ENCODE measurements around the gene OTOF.

OTOF gene

DNA sequence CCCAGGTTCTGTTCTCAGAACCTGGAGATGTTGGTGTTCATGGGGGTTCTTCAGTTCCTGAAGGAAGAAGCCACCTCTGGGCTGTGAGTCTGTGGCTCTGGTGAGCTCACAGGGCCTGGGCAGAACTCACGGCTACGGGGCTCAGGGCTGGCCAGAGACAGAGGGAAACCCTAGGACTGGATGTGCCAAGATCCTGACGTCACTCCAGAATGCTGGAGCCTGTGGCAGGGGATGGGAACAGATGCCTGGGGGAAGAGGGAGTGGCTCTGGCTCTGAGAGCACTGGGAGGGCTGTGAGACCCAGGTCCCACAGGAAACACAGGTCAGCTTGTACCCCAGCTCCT is at the start of gene OTOF:
Gene OTOF (minus strand): TSS at position 214 of the 343 bp plus-strand sequence.
- Histone ChIP-seq H3K9me3 (ENCODE audit: control insufficient read depth, low read length) (no peaks in the 10 kb centered on the region), H3K36me3 (ENCODE audit: control insufficient read depth, insufficient read depth, low read length) (no peaks in the 10 kb centered on the region), H3K4me3 (ENCODE audit: low read length) (no peak within 1 kb of the TSS), H3K9ac (ENCODE audit: low read length) (no peak within 1 kb of the TSS), H3K4me1 (ENCODE audit: control insufficient read depth, insufficient read depth, low read length) (peaks cover 12% of the 10 kb centered on the region), H3K27me3 (ENCODE audit: control insufficient read depth, insufficient read depth, low read length) (no peaks in the 10 kb centered on the region)

DNA sequence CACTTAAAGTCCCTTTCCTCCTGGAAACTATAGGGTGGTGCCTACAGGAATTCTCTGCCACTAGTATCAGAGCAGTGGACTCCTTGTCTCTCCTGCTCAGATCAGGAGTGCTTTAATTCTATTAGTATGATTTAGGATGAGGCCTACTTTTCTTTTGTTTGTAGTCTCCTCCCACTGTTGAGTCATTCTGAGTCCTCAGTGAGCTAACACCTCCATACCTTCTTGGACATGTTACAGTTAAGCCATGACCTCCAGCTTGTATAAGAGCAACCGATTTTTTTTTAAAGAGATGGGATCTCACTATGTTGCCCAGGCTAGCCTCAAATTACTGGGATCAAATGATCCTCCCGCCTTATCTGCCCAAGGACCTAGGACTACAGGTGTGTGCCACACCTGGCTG is 48.7 kb upstream of the OTOF start:
- no peaks in the 10 kb centered on the region for H3K4me1 ChIP-seq (ENCODE audit: control insufficient read depth, insufficient read depth, low read length)
- no peaks in the 10 kb centered on the region for H3K9me3 ChIP-seq (ENCODE audit: control insufficient read depth, low read length)
- H3K27me3 ChIP-seq (ENCODE audit: control insufficient read depth, insufficient read depth, low read length): peaks cover 9% of the 10 kb centered on the region
- no peak overlapping the region for H3K9ac ChIP-seq (ENCODE audit: low read length)
- no peaks in the 10 kb centered on the region for H3K36me3 ChIP-seq (ENCODE audit: control insufficient read depth, insufficient read depth, low read length)
- H3K4me3 ChIP-seq (ENCODE audit: low read length): no peak overlapping the region

DNA sequence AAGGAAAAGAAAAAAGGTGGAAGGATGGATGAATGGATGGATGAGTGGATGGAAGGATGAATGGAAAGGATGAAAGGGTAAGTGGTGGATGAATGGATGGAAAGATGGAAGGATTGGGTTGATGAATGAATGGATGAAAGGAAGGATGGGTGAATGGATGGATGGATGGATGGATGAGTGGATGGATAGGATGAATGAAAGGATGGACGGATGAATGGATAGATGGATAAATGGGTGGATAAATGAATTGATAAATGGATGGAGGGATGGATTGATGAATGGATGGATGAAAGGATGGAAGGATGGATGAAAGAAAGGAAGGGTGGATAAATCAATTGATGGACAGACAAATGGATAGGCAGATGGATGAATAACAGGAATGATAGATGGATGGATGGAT is 48.2 kb upstream of the OTOF start:
- Histone ChIP-seq H3K4me1 (ENCODE audit: control insufficient read depth, insufficient read depth, low read length) (no peaks in the 10 kb centered on the region), H3K27me3 (ENCODE audit: control insufficient read depth, insufficient read depth, low read length) (peaks cover 8% of the 10 kb centered on the region), H3K36me3 (ENCODE audit: control insufficient read depth, insufficient read depth, low read length) (no peaks in the 10 kb centered on the region), H3K9me3 (ENCODE audit: control insufficient read depth, low read length) (no peaks in the 10 kb centered on the region), H3K9ac (ENCODE audit: low read length) (no peak overlapping the region), H3K4me3 (ENCODE audit: low read length) (no peak overlapping the region)

DNA sequence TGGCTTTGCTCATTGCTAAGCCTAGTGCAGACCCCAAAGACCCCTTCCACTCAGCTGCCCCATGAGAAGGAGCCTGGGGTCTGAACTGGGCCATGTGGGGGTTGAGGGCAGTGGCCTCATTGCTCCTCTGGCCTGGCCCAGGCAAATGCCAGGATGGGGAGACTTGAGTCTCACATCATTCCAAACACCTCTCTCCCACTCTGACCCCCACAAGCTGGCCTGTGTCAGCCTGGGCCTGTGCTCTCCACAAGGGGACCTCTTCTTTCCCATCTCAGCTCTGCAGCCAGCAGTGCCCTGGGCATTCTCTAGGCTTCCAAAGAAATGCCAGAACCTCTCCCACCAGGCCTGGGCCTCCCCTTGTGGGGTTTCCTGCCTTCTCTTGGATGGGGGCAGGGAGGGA is 45.8 kb upstream of the OTOF start:
- no peak overlapping the region for H3K4me3 ChIP-seq (ENCODE audit: low read length)
- no peaks in the 10 kb centered on the region for H3K9me3 ChIP-seq (ENCODE audit: control insufficient read depth, low read length)
- H3K36me3 ChIP-seq (ENCODE audit: control insufficient read depth, insufficient read depth, low read length): no peaks in the 10 kb centered on the region
- H3K27me3 ChIP-seq (ENCODE audit: control insufficient read depth, insufficient read depth, low read length): peaks cover 23% of the 10 kb centered on the region
- no peaks in the 10 kb centered on the region for H3K4me1 ChIP-seq (ENCODE audit: control insufficient read depth, insufficient read depth, low read length)
- no peak overlapping the region for H3K9ac ChIP-seq (ENCODE audit: low read length)

DNA sequence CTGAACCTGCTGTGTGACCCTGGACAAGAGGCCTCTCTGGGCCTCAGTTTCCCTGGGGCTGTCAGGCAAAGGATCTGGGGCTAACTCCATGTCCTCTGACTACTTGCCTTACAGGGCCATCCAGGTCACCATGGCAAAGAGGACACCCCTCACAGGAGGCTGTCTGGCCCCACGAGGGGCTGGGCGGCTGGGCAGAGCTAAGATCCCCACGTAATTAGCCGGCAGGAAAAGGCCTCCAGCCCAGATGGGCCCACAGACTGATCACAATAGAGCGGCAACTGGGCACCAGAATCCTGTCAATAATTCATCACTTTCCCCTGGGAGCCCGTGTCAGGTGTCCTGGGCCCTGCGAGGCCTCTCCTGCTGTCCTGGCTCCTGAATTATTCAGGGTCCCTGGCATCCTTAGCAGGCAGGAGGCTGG is 44.8 kb upstream of the OTOF start:
- no peaks in the 10 kb centered on the region for H3K4me1 ChIP-seq (ENCODE audit: control insufficient read depth, insufficient read depth, low read length)
- H3K36me3 ChIP-seq (ENCODE audit: control insufficient read depth, insufficient read depth, low read length): no peaks in the 10 kb centered on the region
- no peaks in the 10 kb centered on the region for H3K9me3 ChIP-seq (ENCODE audit: control insufficient read depth, low read length)
- H3K9ac ChIP-seq (ENCODE audit: low read length): no peak overlapping the region
- peaks cover 23% of the 10 kb centered on the region for H3K27me3 ChIP-seq (ENCODE audit: control insufficient read depth, insufficient read depth, low read length)
- H3K4me3 ChIP-seq (ENCODE audit: low read length): no peak overlapping the region

DNA sequence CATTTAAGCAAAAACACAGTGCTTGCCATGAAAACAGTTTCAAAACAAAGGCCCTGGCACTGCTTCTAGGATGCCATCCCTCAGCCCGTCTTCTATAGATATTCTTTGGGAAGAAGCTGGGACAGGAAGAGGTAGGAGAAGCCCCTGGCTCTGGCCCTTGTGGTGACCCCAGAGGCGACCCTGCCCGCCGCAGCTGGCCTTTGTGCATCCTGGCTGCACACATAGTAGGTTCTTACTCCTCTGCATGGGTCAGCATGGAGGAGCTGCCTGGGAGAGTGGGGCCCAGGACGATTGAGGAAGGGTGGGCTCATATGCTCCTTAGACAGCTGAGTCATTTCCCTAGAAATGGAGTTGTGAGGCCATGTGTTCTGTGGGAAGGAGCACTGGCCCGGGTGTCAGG is 44.4 kb upstream of the OTOF start:
- Histone ChIP-seq H3K27me3 (ENCODE audit: control insufficient read depth, insufficient read depth, low read length) (peaks cover 23% of the 10 kb centered on the region), H3K9me3 (ENCODE audit: control insufficient read depth, low read length) (no peaks in the 10 kb centered on the region), H3K4me3 (ENCODE audit: low read length) (no peak overlapping the region), H3K9ac (ENCODE audit: low read length) (no peak overlapping the region), H3K36me3 (ENCODE audit: control insufficient read depth, insufficient read depth, low read length) (no peaks in the 10 kb centered on the region), H3K4me1 (ENCODE audit: control insufficient read depth, insufficient read depth, low read length) (no peaks in the 10 kb centered on the region)

DNA sequence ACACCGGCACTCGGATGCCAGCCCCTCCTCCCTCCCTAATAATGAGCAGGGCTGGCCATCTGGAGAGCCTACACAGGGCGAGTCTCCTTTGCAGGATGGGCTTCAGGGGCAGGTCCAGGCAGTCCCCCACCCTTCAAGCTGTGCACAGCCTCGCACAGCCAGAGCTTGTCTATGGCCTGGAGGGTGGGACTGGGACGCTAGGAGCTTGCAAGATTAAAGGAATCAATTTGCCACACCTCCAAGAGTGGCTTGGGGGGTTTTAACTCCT is 43.9 kb upstream of the OTOF start:
- Histone ChIP-seq H3K27me3 (ENCODE audit: control insufficient read depth, insufficient read depth, low read length) (peaks cover 23% of the 10 kb centered on the region), H3K9me3 (ENCODE audit: control insufficient read depth, low read length) (no peaks in the 10 kb centered on the region), H3K4me1 (ENCODE audit: control insufficient read depth, insufficient read depth, low read length) (no peaks in the 10 kb centered on the region), H3K9ac (ENCODE audit: low read length) (no peak overlapping the region), H3K36me3 (ENCODE audit: control insufficient read depth, insufficient read depth, low read length) (no peaks in the 10 kb centered on the region), H3K4me3 (ENCODE audit: low read length) (no peak overlapping the region)

DNA sequence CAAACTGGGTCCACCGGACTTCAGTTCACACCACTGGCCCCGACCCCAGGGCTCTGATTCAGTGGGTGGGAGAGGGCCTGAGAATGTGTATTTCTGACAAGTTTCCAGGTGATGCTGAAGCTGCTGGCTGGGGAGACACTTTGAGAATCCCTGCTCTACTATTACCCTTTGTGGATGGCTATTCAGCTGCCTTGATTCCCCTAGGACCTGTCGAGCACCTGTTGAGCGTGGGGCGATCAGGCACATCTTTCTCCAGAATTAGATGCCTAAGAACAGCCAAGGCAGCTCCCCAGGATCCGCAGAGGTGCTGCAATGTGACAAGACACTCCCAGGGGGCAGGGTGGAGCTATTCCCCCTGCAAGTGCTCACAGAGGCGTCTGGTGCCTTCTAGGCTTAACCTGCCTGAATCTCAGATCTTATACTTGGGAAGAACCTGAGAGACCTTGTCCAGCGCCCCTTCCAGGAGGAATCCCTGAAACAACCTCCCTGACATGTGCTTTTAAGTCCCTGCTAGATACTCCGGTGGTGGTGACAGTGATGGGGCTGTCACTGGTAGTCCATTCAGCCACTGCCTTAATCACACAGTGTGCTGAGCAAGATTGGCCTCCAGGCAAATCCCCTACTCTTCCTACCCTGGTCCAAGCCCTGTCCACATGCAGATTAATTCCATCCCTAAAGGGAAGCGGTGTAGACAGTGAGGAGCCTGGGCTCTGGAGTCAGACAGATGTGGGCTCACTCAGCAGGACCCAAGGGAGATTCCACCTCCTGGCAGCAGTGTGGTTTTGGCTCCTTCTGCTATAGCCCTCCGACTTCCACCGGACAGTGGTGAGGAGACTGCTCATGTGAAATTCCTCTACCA is 43.4 kb upstream of the OTOF start:
- Histone ChIP-seq H3K9ac (ENCODE audit: low read length) (no peak overlapping the region), H3K4me1 (ENCODE audit: control insufficient read depth, insufficient read depth, low read length) (peaks cover 5% of the 10 kb centered on the region), H3K36me3 (ENCODE audit: control insufficient read depth, insufficient read depth, low read length) (no peaks in the 10 kb centered on the region), H3K9me3 (ENCODE audit: control insufficient read depth, low read length) (no peaks in the 10 kb centered on the region), H3K27me3 (ENCODE audit: control insufficient read depth, insufficient read depth, low read length) (peaks cover 23% of the 10 kb centered on the region), H3K4me3 (ENCODE audit: low read length) (no peak overlapping the region)

DNA sequence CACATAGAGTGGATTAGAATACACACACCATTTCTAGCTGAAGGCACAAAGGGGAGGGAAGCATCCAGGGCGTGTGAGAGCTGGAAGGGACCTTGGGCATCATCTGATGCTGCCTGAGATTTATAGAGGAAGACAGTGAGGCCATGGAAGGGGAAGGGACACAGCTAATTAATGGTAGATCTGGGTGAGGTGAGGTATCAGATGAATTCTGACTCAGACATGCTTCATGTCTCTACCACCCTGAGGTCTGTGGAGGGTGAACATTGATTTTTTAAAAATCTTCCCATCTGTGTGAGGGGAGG is 42.2 kb upstream of the OTOF start:
- H3K27me3 ChIP-seq (ENCODE audit: control insufficient read depth, insufficient read depth, low read length): peaks cover 23% of the 10 kb centered on the region
- H3K9ac ChIP-seq (ENCODE audit: low read length): no peak overlapping the region
- no peaks in the 10 kb centered on the region for H3K9me3 ChIP-seq (ENCODE audit: control insufficient read depth, low read length)
- no peaks in the 10 kb centered on the region for H3K36me3 ChIP-seq (ENCODE audit: control insufficient read depth, insufficient read depth, low read length)
- H3K4me3 ChIP-seq (ENCODE audit: low read length): no peak overlapping the region
- H3K4me1 ChIP-seq (ENCODE audit: control insufficient read depth, insufficient read depth, low read length): peaks cover 8% of the 10 kb centered on the region

DNA sequence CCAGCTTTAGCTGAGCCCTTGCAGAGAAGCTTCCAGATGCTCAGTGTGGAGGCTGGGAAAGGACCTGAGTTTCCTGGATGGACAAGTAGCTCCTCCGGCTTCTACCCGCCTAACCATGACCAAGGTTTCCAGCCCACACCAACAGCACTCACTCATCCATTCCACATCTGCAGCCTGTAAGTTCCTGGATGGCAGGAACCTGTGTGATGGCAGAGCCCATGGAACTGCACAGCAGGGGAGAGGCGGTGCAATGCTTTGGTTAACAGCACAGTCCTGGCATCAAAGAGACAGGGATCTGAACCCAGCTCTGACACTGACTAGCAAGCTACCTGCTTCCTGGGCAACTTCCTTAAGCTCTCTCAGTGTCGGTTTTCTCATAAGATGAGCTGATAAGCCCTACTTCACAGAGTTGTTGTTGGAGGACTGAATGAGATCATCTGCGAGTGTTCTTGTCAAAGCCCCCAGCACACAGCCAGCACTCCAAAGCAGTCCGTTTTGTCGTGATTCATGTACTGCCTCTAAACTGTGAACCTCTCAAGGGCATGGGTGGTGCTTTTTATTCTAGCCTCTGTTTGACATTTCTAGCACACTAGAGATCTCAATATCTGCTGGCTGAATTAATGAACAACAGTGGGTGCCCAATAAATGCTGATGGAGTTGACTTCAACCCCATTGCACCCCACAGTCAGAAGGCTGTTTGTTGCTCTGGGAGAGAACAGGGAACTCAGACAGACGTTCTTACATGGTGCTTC is 41.6 kb upstream of the OTOF start:
- no peak overlapping the region for H3K9ac ChIP-seq (ENCODE audit: low read length)
- H3K9me3 ChIP-seq (ENCODE audit: control insufficient read depth, low read length): no peaks in the 10 kb centered on the region
- no peaks in the 10 kb centered on the region for H3K36me3 ChIP-seq (ENCODE audit: control insufficient read depth, insufficient read depth, low read length)
- H3K4me3 ChIP-seq (ENCODE audit: low read length): no peak overlapping the region
- H3K4me1 ChIP-seq (ENCODE audit: control insufficient read depth, insufficient read depth, low read length): peaks cover 8% of the 10 kb centered on the region
- peaks cover 23% of the 10 kb centered on the region for H3K27me3 ChIP-seq (ENCODE audit: control insufficient read depth, insufficient read depth, low read length)

DNA sequence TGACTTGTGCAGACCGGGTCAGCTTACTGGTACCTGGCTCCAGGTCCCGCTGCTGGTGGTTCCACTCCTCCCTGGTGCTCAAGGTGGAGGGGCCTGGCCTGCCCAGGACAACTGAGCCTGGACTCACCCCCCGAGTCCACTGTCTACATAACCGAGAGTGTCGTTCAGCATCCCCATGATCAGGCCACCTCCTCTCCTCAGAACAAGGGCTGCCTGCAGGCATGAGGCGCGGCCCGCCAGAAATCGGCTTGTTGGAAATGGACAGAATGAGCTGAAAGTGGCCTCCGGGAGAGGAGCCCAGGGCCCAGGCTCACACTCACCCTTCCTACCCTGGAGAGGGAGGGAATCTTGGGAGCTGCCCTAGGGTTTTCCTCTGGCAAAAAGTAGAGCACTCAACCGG is 38.9 kb upstream of the OTOF start:
- no peaks in the 10 kb centered on the region for H3K36me3 ChIP-seq (ENCODE audit: control insufficient read depth, insufficient read depth, low read length)
- peaks cover 8% of the 10 kb centered on the region for H3K4me1 ChIP-seq (ENCODE audit: control insufficient read depth, insufficient read depth, low read length)
- H3K9ac ChIP-seq (ENCODE audit: low read length): no peak overlapping the region
- no peak overlapping the region for H3K4me3 ChIP-seq (ENCODE audit: low read length)
- H3K27me3 ChIP-seq (ENCODE audit: control insufficient read depth, insufficient read depth, low read length): peaks cover 19% of the 10 kb centered on the region
- H3K9me3 ChIP-seq (ENCODE audit: control insufficient read depth, low read length): no peaks in the 10 kb centered on the region

DNA sequence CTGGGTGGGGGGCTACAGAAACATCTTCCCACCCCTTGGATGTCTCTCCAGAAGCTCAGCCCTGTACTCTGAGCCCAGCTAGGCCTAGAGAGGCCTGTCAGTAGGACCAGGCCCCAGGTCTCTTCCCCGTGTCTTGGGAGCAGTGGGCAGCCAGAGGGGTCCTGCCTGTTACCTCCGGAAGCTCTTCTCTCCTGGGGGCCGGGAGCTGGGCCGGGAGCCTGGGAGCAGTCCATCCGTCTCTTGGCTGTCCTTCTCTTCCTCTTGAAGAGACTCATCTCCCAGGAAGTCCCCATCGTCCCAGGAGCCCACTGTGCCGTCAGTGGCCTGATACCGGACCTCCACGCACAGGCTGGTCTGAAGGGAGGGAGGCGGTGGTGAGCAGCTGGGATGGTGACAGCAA is 38.3 kb upstream of the OTOF start:
- Histone ChIP-seq H3K4me1 (ENCODE audit: control insufficient read depth, insufficient read depth, low read length) (peaks cover 8% of the 10 kb centered on the region), H3K4me3 (ENCODE audit: low read length) (no peak overlapping the region), H3K9me3 (ENCODE audit: control insufficient read depth, low read length) (no peaks in the 10 kb centered on the region), H3K27me3 (ENCODE audit: control insufficient read depth, insufficient read depth, low read length) (peaks cover 15% of the 10 kb centered on the region), H3K9ac (ENCODE audit: low read length) (no peak overlapping the region), H3K36me3 (ENCODE audit: control insufficient read depth, insufficient read depth, low read length) (no peaks in the 10 kb centered on the region)
